Endothelial cell of umbilical vein (primary cell): ENCODE data around the gene PTPRD.

ENCODE experiments used
- FOS ChIP-seq: IDR thresholded peaks from 2 replicates; pipeline ENCODE4 v1.6.1; 2011; ENCODE audit warnings: mild to moderate bottlenecking, low read length, moderate library complexity, borderline replicate concordance; ENCODE audit not compliant: insufficient read depth
- POLR2A ChIP-seq: IDR thresholded peaks from 2 replicates; pipeline ENCODE4 v1.6.1; 2012; ENCODE audit warnings: low read depth, mild to moderate bottlenecking, control low read depth, low read length
- POLR2AphosphoS5 ChIP-seq: IDR thresholded peaks from 2 replicates; pipeline ENCODE4 v1.6.1; 2012; ENCODE audit warnings: low read depth, mild to moderate bottlenecking, control low read depth, low read length, moderate library complexity; ENCODE audit not compliant: insufficient read depth
- TF ChIP-seq, protein P1 (sequence below), 2 donors: IDR thresholded peaks; 1 replicate in 1 of 2; 2 replicates in 1 of 2; pipeline ENCODE4 v1.5.1; 2011; ENCODE audit warnings: low read length in 2 of 2, mild to moderate bottlenecking in 2 of 2, moderate library complexity in 2 of 2, control low read depth in 1 of 2, inconsistent platforms in 1 of 2, low read depth in 1 of 2; ENCODE audit not compliant: insufficient read depth in 1 of 2; ENCODE audit errors: extremely low read depth in 1 of 2

- TF ChIP-seq POLR2A (no peak), POLR2AphosphoS5 (no peak), FOS (no peak)
- TF ChIP-seq, protein P1, sequence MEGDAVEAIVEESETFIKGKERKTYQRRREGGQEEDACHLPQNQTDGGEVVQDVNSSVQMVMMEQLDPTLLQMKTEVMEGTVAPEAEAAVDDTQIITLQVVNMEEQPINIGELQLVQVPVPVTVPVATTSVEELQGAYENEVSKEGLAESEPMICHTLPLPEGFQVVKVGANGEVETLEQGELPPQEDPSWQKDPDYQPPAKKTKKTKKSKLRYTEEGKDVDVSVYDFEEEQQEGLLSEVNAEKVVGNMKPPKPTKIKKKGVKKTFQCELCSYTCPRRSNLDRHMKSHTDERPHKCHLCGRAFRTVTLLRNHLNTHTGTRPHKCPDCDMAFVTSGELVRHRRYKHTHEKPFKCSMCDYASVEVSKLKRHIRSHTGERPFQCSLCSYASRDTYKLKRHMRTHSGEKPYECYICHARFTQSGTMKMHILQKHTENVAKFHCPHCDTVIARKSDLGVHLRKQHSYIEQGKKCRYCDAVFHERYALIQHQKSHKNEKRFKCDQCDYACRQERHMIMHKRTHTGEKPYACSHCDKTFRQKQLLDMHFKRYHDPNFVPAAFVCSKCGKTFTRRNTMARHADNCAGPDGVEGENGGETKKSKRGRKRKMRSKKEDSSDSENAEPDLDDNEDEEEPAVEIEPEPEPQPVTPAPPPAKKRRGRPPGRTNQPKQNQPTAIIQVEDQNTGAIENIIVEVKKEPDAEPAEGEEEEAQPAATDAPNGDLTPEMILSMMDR (IDR thresholded peaks at IDR 0.05; ENCODE audit: extremely low read depth in 1 of 2, insufficient read depth in 1 of 2, low read depth in 1 of 2, low read length in 2 of 2), result no peak
Observed at GRCh38 chr9:10661994-10662393, 49.2 kb upstream of the PTPRD start.
